ENCODE data around the gene PLGRKT. TPM values are rescaled to one million over a fixed set of nuclear protein-coding genes. Genes with fewer than 3 reads are reported as not detected.

Gene PLGRKT
- total RNA-seq, 2 donors from 2014 or later: 21.0 to 31.1 TPM

- Mint-ChIP-seq H3K4me3 (no peak overlapping the region), H3K27ac (no peak overlapping the region), H3K36me3 (ENCODE audit: low read depth) (no peaks in the 10 kb centered on the region), H3K4me1 (peaks cover 8% of the 10 kb centered on the region), H3K9me3 (no peaks in the 10 kb centered on the region), H3K27me3 (ENCODE audit: insufficient read depth) (no peaks in the 10 kb centered on the region)
- Histone ChIP-seq H3K9ac (ENCODE audit: extremely low read depth, low read length, poor library complexity, severe bottlenecking) (no peak overlapping the region), H3K4me1 (ENCODE audit: control insufficient read depth, insufficient read depth, low read length) (peaks cover 4% of the 10 kb centered on the region), H3K27me3 (ENCODE audit: control insufficient read depth, insufficient read depth, low read length, poor library complexity, severe bottlenecking) (no peaks in the 10 kb centered on the region), H3K9me3 (ENCODE audit: control insufficient read depth, low read length) (no peaks in the 10 kb centered on the region), H3K27ac (ENCODE audit: low read depth, low read length) (no peak overlapping the region), H3K4me3 (ENCODE audit: low read length) (no peak overlapping the region), H3K36me3 (ENCODE audit: control insufficient read depth, insufficient read depth, low read length) (no peaks in the 10 kb centered on the region)
- no peak for DNase-seq
- WGBS, 2 experiments (ENCODE audit: insufficient coverage in 1 of 2, insufficient read length in 1 of 2): 94% methylated on average over 1 of the region's 1 CpG; no CpG with 5 or more reads in 1 of the 2 experiments
- TF ChIP-seq CTCF (conservative IDR thresholded peaks at IDR 0.05): no peak
Measured at GRCh38 chr9:5460157-5460556, 22.4 kb upstream of the PLGRKT start.

GRCh38 chr9:5459289-5459829 is 21.6 kb upstream of the PLGRKT start:
- Histone ChIP-seq H3K27me3 (ENCODE audit: control insufficient read depth, insufficient read depth, low read length, poor library complexity, severe bottlenecking) (no peaks in the 10 kb centered on the region), H3K36me3 (ENCODE audit: control insufficient read depth, insufficient read depth, low read length) (no peaks in the 10 kb centered on the region), H3K4me3 (ENCODE audit: low read length) (no peak overlapping the region), H3K4me1 (ENCODE audit: control insufficient read depth, insufficient read depth, low read length) (peaks cover 4% of the 10 kb centered on the region), H3K9me3 (ENCODE audit: control insufficient read depth, low read length) (no peaks in the 10 kb centered on the region), H3K9ac (ENCODE audit: extremely low read depth, low read length, poor library complexity, severe bottlenecking) (no peak overlapping the region), H3K27ac (ENCODE audit: low read depth, low read length) (no peak overlapping the region)
- no peaks in the 10 kb centered on the region for H3K9me3 Mint-ChIP-seq
- TF ChIP-seq CTCF (conservative IDR thresholded peaks at IDR 0.05): no peak
- peak; percentile 53 for DNase-seq
- H3K27ac Mint-ChIP-seq: no peak overlapping the region
- no peaks in the 10 kb centered on the region for H3K27me3 Mint-ChIP-seq (ENCODE audit: insufficient read depth)
- H3K4me3 Mint-ChIP-seq: no peak overlapping the region
- H3K36me3 Mint-ChIP-seq (ENCODE audit: low read depth): no peaks in the 10 kb centered on the region
- peaks cover 8% of the 10 kb centered on the region for H3K4me1 Mint-ChIP-seq
- WGBS, 2 experiments (ENCODE audit: insufficient coverage in 1 of 2, insufficient read length in 1 of 2): 84 to 95% methylated on average over 4 of the region's 4 CpGs

DNA sequence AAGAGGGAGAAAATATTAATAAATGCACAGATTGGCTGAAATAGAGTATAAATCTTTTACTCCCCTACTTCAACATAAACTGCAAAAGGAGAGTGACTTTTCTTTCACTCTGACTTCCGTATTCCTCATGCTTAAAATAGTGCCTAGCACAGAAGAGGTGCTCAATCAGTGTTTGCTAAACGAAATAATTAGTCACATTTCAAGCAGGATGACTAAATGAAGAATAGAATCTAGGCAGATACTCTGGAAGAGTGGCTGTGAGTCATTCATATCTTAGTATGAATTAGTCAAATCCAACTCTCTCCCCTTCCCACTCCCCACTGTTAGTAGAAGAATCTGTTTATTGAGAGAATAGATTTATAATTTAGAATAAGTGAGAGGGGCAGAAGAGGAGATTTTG is 17.5 kb upstream of the PLGRKT start:
- DNase-seq: no peak
- H3K36me3 Mint-ChIP-seq (ENCODE audit: low read depth): no peaks in the 10 kb centered on the region
- 75 to 100% methylated on average over 2 of the region's 2 CpGs for WGBS, 2 experiments (ENCODE audit: insufficient coverage in 1 of 2, insufficient read length in 1 of 2)
- Histone ChIP-seq H3K4me3 (ENCODE audit: low read length) (no peak overlapping the region), H3K4me1 (ENCODE audit: control insufficient read depth, insufficient read depth, low read length) (no peaks in the 10 kb centered on the region), H3K27me3 (ENCODE audit: control insufficient read depth, insufficient read depth, low read length, poor library complexity, severe bottlenecking) (no peaks in the 10 kb centered on the region), H3K36me3 (ENCODE audit: control insufficient read depth, insufficient read depth, low read length) (no peaks in the 10 kb centered on the region), H3K27ac (ENCODE audit: low read depth, low read length) (no peak overlapping the region), H3K9me3 (ENCODE audit: control insufficient read depth, low read length) (no peaks in the 10 kb centered on the region), H3K9ac (ENCODE audit: extremely low read depth, low read length, poor library complexity, severe bottlenecking) (no peak overlapping the region)
- H3K9me3 Mint-ChIP-seq: no peaks in the 10 kb centered on the region
- H3K27me3 Mint-ChIP-seq (ENCODE audit: insufficient read depth): peaks cover 2% of the 10 kb centered on the region
- no peak for TF ChIP-seq CTCF (conservative IDR thresholded peaks at IDR 0.05)
- H3K27ac Mint-ChIP-seq: no peak overlapping the region
- peaks cover 6% of the 10 kb centered on the region for H3K4me1 Mint-ChIP-seq
- no peak overlapping the region for H3K4me3 Mint-ChIP-seq

Data from endodermal cell (in vitro differentiated cells).